ENCODE measurements around the gene FNDC8. TPM values are rescaled to one million over a fixed set of nuclear protein-coding genes. Genes with fewer than 3 reads are reported as not detected.

The FNDC8 gene
- total RNA-seq, 1 donor from 2014 or later = not detected

DNA sequence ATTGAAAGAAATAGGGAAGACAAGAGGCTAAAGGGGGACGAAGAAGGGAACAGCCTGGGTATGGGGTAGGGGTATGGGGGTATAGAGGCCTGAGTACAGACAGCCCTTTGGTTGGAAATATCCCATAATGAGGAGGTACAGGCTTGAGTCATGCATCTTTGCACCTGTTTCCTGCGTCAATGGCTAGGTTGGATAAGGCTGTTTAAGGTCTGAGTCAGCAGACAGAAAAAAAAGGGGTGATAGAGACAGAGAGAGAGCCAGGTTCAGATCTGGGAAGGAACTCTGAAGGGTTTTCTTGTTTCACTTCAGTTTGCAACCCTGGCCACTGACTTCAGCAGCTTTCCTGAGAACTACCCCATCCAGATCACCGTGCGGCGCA is 8.5 kb downstream of the FNDC8 start:
- no peak for DNase-seq (ENCODE audit: low read depth)
- no peak overlapping the region for H3K4me3 ChIP-seq (ENCODE audit: low read depth, low read length)
- H3K27me3 ChIP-seq (ENCODE audit: control insufficient read depth, insufficient read depth, low read length) = no peaks in the 10 kb centered on the region
- TF ChIP-seq, protein P1, sequence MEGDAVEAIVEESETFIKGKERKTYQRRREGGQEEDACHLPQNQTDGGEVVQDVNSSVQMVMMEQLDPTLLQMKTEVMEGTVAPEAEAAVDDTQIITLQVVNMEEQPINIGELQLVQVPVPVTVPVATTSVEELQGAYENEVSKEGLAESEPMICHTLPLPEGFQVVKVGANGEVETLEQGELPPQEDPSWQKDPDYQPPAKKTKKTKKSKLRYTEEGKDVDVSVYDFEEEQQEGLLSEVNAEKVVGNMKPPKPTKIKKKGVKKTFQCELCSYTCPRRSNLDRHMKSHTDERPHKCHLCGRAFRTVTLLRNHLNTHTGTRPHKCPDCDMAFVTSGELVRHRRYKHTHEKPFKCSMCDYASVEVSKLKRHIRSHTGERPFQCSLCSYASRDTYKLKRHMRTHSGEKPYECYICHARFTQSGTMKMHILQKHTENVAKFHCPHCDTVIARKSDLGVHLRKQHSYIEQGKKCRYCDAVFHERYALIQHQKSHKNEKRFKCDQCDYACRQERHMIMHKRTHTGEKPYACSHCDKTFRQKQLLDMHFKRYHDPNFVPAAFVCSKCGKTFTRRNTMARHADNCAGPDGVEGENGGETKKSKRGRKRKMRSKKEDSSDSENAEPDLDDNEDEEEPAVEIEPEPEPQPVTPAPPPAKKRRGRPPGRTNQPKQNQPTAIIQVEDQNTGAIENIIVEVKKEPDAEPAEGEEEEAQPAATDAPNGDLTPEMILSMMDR (IDR thresholded peaks at IDR 0.05; ENCODE audit: insufficient read depth, low read length, poor library complexity, severe bottlenecking) = no peak
- peaks cover 2% of the 10 kb centered on the region for H3K36me3 ChIP-seq (ENCODE audit: control insufficient read depth, insufficient read depth, low read length)

DNA sequence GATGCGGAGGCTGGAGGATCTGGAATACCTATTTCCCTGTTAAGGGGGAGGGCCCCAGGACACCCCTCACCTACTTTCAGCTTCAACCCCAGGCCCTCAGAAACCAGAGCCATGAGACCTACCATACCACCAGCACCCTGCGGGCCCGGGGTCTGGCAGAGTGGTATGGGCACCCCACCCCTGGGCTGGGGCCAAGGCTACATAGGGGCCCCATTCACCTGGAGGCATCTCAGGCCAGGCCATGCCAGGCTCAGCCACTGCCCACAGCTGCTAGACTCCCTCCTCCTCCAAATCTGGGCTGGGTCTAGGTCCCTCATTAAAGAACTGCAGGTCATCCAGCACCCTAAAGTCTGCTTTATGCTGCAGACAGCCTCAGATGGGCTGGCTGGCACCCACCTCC is 9.0 kb downstream of the FNDC8 start:
- TF ChIP-seq, protein P1 (IDR thresholded peaks at IDR 0.05; ENCODE audit: insufficient read depth, low read length, poor library complexity, severe bottlenecking) = no peak
- DNase-seq (ENCODE audit: low read depth) = no peak
- H3K4me3 ChIP-seq (ENCODE audit: low read depth, low read length) = no peak overlapping the region
- no peaks in the 10 kb centered on the region for H3K27me3 ChIP-seq (ENCODE audit: control insufficient read depth, insufficient read depth, low read length)
- peaks cover 4% of the 10 kb centered on the region for H3K36me3 ChIP-seq (ENCODE audit: control insufficient read depth, insufficient read depth, low read length)

DNA sequence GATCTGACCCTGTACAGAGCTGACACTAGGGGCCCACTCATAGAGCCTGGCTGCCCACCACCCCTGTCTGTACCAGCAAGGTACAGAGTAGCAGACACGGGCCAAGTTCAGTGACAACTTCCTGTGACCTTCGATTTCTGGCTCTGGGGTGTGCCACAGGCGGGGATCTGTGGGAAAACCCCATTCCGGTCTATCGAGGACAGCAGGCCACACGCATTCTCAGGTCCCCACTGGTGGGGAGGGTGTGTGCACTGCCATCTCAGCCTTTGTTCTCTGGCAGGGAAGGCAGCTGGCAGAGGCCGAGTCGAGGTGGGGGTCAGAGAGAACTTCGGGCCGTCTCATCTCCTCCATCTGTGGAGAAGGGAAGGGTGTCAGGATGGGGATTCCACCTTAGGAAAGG is 10.7 kb downstream of the FNDC8 start:
- H3K36me3 ChIP-seq (ENCODE audit: control insufficient read depth, insufficient read depth, low read length) = peaks cover 4% of the 10 kb centered on the region
- no peak overlapping the region for H3K4me3 ChIP-seq (ENCODE audit: low read depth, low read length)
- no peak for DNase-seq (ENCODE audit: low read depth)

DNA sequence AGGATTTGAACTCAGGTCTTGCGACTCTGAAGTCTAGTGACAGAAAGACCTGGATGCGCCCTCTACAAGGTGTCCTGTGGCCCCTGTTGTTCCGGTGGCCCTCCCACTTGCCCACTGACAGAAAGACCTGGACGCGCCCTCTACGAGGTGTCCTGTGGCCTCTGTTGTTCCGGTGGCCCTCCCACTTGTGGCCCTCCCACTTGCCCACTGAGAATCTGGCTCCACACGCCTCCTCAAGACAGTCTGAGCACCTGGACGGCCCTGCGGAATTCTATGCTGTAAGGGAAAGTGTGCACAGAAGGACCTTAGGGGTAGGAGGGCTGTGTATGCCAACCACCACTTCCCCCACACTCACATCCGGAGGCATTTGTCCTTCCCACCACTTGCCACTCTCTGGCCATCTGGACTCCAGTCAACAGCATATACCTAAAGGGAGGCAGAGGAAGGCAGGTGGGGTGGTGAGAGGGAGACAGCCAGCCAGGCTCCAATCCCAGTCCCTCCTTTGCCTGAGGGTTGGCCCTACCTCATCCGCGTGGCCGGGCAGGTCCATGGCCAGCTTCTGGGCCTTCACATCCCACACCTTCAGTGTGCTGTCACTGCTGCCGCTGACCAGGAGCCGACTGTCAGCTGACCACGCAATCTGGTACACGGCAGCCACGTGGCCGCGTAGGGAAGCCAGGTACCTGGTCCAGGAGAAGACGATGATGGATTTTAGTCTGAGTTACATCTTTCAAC is 11.6 kb downstream of the FNDC8 start:
- TF ChIP-seq, protein P1 (IDR thresholded peaks at IDR 0.05; ENCODE audit: insufficient read depth, low read length, poor library complexity, severe bottlenecking) = no peak
- H3K36me3 ChIP-seq (ENCODE audit: control insufficient read depth, insufficient read depth, low read length) = peaks cover 6% of the 10 kb centered on the region
- H3K27me3 ChIP-seq (ENCODE audit: control insufficient read depth, insufficient read depth, low read length) = no peaks in the 10 kb centered on the region
- DNase-seq (ENCODE audit: low read depth) = no peak
- H3K4me3 ChIP-seq (ENCODE audit: low read depth, low read length) = no peak overlapping the region

More for the DNA sequence above, 10.7 kb downstream of the FNDC8 start:
- TF ChIP-seq, protein P1 (IDR thresholded peaks at IDR 0.05; ENCODE audit: insufficient read depth, low read length, poor library complexity, severe bottlenecking) = no peak
- H3K27me3 ChIP-seq (ENCODE audit: control insufficient read depth, insufficient read depth, low read length) = no peaks in the 10 kb centered on the region

DNA sequence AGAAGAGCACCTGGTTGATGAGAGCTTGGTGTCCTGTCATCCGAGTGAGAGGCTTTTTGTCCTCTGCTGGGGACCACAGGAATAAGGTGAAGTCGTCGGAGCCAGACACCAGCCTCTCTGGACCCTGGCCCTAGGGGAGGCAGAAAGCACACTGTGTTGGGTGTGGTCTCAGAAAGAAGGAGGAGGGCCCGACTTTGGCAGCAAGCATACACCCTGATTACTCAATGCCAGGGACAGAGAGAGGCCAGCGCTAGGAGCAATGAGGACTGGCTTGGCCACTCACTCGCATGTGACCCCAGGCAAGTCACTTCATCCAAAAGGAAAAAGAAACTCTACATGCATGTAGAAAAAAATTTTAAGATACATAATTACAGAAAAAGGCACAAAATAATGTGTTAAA is 13.9 kb downstream of the FNDC8 start:
- Histone ChIP-seq H3K4me3 (ENCODE audit: low read depth, low read length) (no peak overlapping the region), H3K36me3 (ENCODE audit: control insufficient read depth, insufficient read depth, low read length) (peaks cover 6% of the 10 kb centered on the region), H3K27me3 (ENCODE audit: control insufficient read depth, insufficient read depth, low read length) (no peaks in the 10 kb centered on the region)
- no peak for DNase-seq (ENCODE audit: low read depth)
- TF ChIP-seq, protein P1 (IDR thresholded peaks at IDR 0.05; ENCODE audit: insufficient read depth, low read length, poor library complexity, severe bottlenecking) = no peak

DNA sequence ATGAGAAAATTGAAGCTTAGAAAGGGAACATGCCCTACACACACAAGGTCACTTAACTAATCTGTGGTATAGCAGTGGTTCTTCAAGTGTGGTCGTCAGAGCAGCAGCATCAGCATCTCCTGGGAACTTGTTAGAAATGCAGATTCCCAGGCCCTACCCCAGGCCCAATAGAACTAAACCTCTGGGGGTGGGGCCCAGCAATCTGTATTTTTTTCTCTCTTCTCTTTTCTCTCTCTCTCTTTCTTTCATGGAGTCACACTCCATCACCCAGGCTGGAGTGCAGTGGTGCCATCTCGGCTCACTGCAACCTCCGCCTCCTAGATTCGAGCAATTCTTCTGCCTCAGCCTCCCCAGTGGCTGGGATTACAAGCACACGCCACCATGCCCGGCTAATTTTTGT is 16.8 kb downstream of the FNDC8 start:
- peaks cover 4% of the 10 kb centered on the region for H3K36me3 ChIP-seq (ENCODE audit: control insufficient read depth, insufficient read depth, low read length)

More for the DNA sequence above, 16.8 kb downstream of the FNDC8 start:
- DNase-seq (ENCODE audit: low read depth) = no peak
- Histone ChIP-seq H3K27me3 (ENCODE audit: control insufficient read depth, insufficient read depth, low read length) (no peaks in the 10 kb centered on the region), H3K4me3 (ENCODE audit: low read depth, low read length) (no peak overlapping the region)
- TF ChIP-seq, protein P1 (IDR thresholded peaks at IDR 0.05; ENCODE audit: insufficient read depth, low read length, poor library complexity, severe bottlenecking) = no peak

All from kidney epithelial cell (primary cell).